Neuronal stem cell (in vitro differentiated cells): ENCODE data around the gene RFC2.

Source experiments
- DNase-seq: peaks from one replicate; pipeline ENCODE4 v3.0.0-alpha.2; 2013; ENCODE audit warnings: low spot score
- H2AFZ ChIP-seq: one replicate; pipeline ENCODE4 v1.6.1; 2013; ENCODE audit warnings: mild to moderate bottlenecking, low read length, inconsistent platforms
- H2AK5ac ChIP-seq: 2 replicates; pipeline ENCODE4 v1.6.1; 2013; ENCODE audit warnings: low read depth, mild to moderate bottlenecking, inconsistent platforms, low read length, moderate library complexity, mixed read lengths
- H2BK120ac ChIP-seq: 2 replicates; pipeline ENCODE4 v1.6.1; 2013; ENCODE audit warnings: low read depth, mild to moderate bottlenecking, inconsistent platforms, low read length, moderate library complexity, mixed read lengths
- H2BK12ac ChIP-seq: one replicate; pipeline ENCODE4 v1.6.1; 2013; ENCODE audit warnings: low read length, inconsistent platforms
- H2BK15ac ChIP-seq: 2 replicates; pipeline ENCODE4 v1.6.1; 2013; ENCODE audit warnings: mild to moderate bottlenecking, low read length, inconsistent platforms, mixed read lengths
- H2BK5ac ChIP-seq: one replicate; pipeline ENCODE4 v1.6.1; 2013; ENCODE audit warnings: inconsistent platforms, mild to moderate bottlenecking, low read length, moderate library complexity
- H3K14ac ChIP-seq: one replicate; pipeline ENCODE4 v1.6.1; 2013; ENCODE audit warnings: low read length, inconsistent platforms
- H3K18ac ChIP-seq: 2 replicates; pipeline ENCODE4 v1.6.1; 2013; ENCODE audit warnings: low read length, inconsistent platforms
- H3K23ac ChIP-seq: 2 replicates; pipeline ENCODE4 v1.6.1; 2013; ENCODE audit warnings: low read depth, mild to moderate bottlenecking, mixed read lengths, low read length, inconsistent platforms; ENCODE audit not compliant: poor library complexity
- H3K27ac ChIP-seq: replicated peaks from 3 replicates; pipeline ENCODE4 v1.5.1; 2013; ENCODE audit warnings: low read length, inconsistent platforms
- H3K27me3 ChIP-seq, 3 experiments: 2 replicates each; pipeline ENCODE4 v1.6.1; 2013; ENCODE audit warnings: low read length in 3 of 3, mild to moderate bottlenecking in 2 of 3, inconsistent platforms in 1 of 3, low read depth in 1 of 3, mixed read lengths in 1 of 3, moderate library complexity in 1 of 3; ENCODE audit not compliant: control insufficient read depth in 3 of 3, insufficient read depth in 3 of 3
- H3K36me3 ChIP-seq, 2 donors: replicated peaks in 1 of 2; 2 replicates each; pipeline ENCODE4 v1.6.1; 2013; ENCODE audit warnings: low read length in 2 of 2; ENCODE audit not compliant: control insufficient read depth in 2 of 2, insufficient read depth in 2 of 2
- H3K4ac ChIP-seq: 2 replicates; pipeline ENCODE4 v1.6.1; 2013; ENCODE audit warnings: inconsistent platforms, mild to moderate bottlenecking, low read length, moderate library complexity
- H3K4me1 ChIP-seq, 2 donors: 1 replicate in 1 of 2; 2 replicates in 1 of 2; pipeline ENCODE4 v1.6.1; 2013; ENCODE audit warnings: low read length in 2 of 2, low read depth in 1 of 2; ENCODE audit not compliant: control insufficient read depth in 2 of 2, insufficient read depth in 1 of 2
- H3K4me2 ChIP-seq: one replicate; pipeline ENCODE4 v1.6.1; 2013; ENCODE audit warnings: mild to moderate bottlenecking, low read length, inconsistent platforms; ENCODE audit not compliant: insufficient read depth, poor library complexity, severe bottlenecking
- H3K4me3 ChIP-seq, 2 donors: 2 replicates each; pipeline ENCODE4 v1.5.1; 2013; ENCODE audit warnings: low read length in 2 of 2, mild to moderate bottlenecking in 2 of 2, inconsistent platforms in 1 of 2, moderate library complexity in 1 of 2
- H3K79me1 ChIP-seq: one replicate; pipeline ENCODE4 v1.6.1; 2013; ENCODE audit warnings: low read depth, mild to moderate bottlenecking, inconsistent platforms, low read length, moderate library complexity
- H3K9ac ChIP-seq: one replicate; pipeline ENCODE4 v1.6.1; 2013; ENCODE audit warnings: mild to moderate bottlenecking, low read depth, low read length, inconsistent platforms; ENCODE audit not compliant: poor library complexity
- H3K9me3 ChIP-seq, 2 donors: replicated peaks in 1 of 2; 2 replicates each; pipeline versions ENCODE3 to v1.6.1; 2013; ENCODE audit warnings: low read length in 2 of 2, mild to moderate bottlenecking in 2 of 2, inconsistent platforms in 1 of 2, low read depth in 1 of 2, mixed read lengths in 1 of 2, moderate library complexity in 1 of 2; ENCODE audit not compliant: control insufficient read depth in 2 of 2, insufficient read depth in 1 of 2
- H4K8ac ChIP-seq: one replicate; pipeline ENCODE4 v1.6.1; 2013; ENCODE audit warnings: low read depth, mild to moderate bottlenecking, inconsistent platforms, low read length, moderate library complexity
- H4K91ac ChIP-seq: one replicate; pipeline ENCODE4 v1.6.1; 2013; ENCODE audit warnings: low read length, low read depth, mild to moderate bottlenecking, inconsistent platforms; ENCODE audit not compliant: poor library complexity
- WGBS, 2 donors: extraction: QIAGEN DNeasy Blood & Tissue Kit; methylation state at CpG; one replicate each; pipeline ENCODE4 v1.1.7; 2013; ENCODE audit warnings: missing lambda C conversion rate in 2 of 2, mixed read lengths in 1 of 2; ENCODE audit not compliant: insufficient read length in 2 of 2, insufficient replicate concordance in 1 of 2; ENCODE audit errors: extremely low coverage in 2 of 2; 5-methylcytosine and 5-hydroxymethylcytosine counted together

Gene RFC2

GRCh38 chr7:74193913-74194312 is 60.3 kb downstream of the RFC2 start:
- Histone ChIP-seq H3K79me1 (peaks cover 3% of the 10 kb centered on the region), H4K8ac (no peak overlapping the region), H3K9ac (no peak overlapping the region), H3K4me2 (no peak overlapping the region), H2BK5ac (no peak overlapping the region), H2AFZ (no peak overlapping the region), H3K27ac (no peak overlapping the region), H2BK12ac (no peak overlapping the region), H3K23ac (no peak overlapping the region), H4K91ac (no peak overlapping the region), H3K27me3 (no peaks in the 10 kb centered on the region), H3K9me3 (peaks cover 0 to 2% of the 10 kb centered on the region in 2 donors), H3K4ac (no peak overlapping the region), H2BK120ac (no peak overlapping the region), H2BK15ac (no peak overlapping the region), H3K4me3 (no peak overlapping the region), H3K18ac (no peak overlapping the region), H3K14ac (no peak overlapping the region), H2AK5ac (no peak overlapping the region), H3K4me1 (no peaks in the 10 kb centered on the region), H3K36me3 (peaks cover 48 to 88% of the 10 kb centered on the region in 2 donors)
- DNase-seq, result no peak
- no CpG with 5 or more reads among the region's 7 CpGs for WGBS, 2 donors

GRCh38 chr7:74193054-74193453 is 61.1 kb downstream of the RFC2 start:
- Histone ChIP-seq H4K8ac (no peak overlapping the region), H2AK5ac (no peak overlapping the region), H2BK120ac (no peak overlapping the region), H2BK12ac (no peak overlapping the region), H2BK5ac (no peak overlapping the region), H3K36me3 (peaks cover 57 to 93% of the 10 kb centered on the region in 2 donors), H4K91ac (no peak overlapping the region), H3K4me1 (no peaks in the 10 kb centered on the region), H3K9ac (no peak overlapping the region), H2AFZ (no peak overlapping the region), H3K4me3 (no peak overlapping the region), H3K14ac (no peak overlapping the region), H3K23ac (no peak overlapping the region), H3K27ac (no peak overlapping the region), H3K9me3 (peaks cover 0 to 2% of the 10 kb centered on the region in 2 donors), H3K4me2 (no peak overlapping the region), H3K27me3 (no peaks in the 10 kb centered on the region), H3K79me1 (peaks cover 6% of the 10 kb centered on the region), H3K4ac (no peak overlapping the region), H2BK15ac (no peak overlapping the region), H3K18ac (no peak overlapping the region)
- DNase-seq, result no peak
- whole genome bisulfite sequencing, 2 donors, result no CpG with 5 or more reads among the region's 8 CpGs

DNA sequence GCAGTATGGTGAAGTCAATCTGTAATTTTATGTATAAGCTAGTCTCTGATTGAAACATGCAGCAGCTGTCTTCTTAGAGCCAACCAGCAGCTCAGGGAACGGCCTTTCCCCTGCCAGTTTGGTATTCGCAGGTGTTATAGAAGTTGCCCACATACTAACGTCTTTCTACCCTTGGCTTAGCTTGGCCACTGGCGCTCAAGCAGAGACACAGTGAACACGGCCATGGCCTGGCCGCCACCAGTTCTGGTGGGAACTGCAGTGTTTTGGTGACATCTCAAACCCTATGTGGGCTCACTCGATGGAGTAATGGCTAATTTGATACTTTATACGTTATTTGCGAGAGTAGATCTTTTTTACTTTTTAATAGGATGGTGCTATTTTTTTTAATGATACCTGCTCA is 63.0 kb downstream of the RFC2 start:
- Histone ChIP-seq H3K18ac (no peak overlapping the region), H3K4ac (no peak overlapping the region), H3K9me3 (peaks cover 0 to 2% of the 10 kb centered on the region in 2 donors), H3K36me3 (peaks cover 60 to 96% of the 10 kb centered on the region in 2 donors), H3K4me3 (no peak overlapping the region), H3K27me3 (no peaks in the 10 kb centered on the region), H3K79me1 (peaks cover 6% of the 10 kb centered on the region), H2BK5ac (no peak overlapping the region), H2AFZ (no peak overlapping the region), H4K91ac (no peak overlapping the region), H3K4me2 (no peak overlapping the region), H3K4me1 (no peaks in the 10 kb centered on the region), H3K23ac (no peak overlapping the region), H3K14ac (no peak overlapping the region), H2BK12ac (no peak overlapping the region), H4K8ac (no peak overlapping the region), H3K9ac (no peak overlapping the region), H3K27ac (no peak overlapping the region), H2AK5ac (no peak overlapping the region), H2BK15ac (no peak overlapping the region), H2BK120ac (no peak overlapping the region)
- WGBS, 2 donors, result no CpG with 5 or more reads among the region's 9 CpGs
- DNase-seq, result no peak

- Histone ChIP-seq H3K4ac (no peak overlapping the region), H3K27ac (no peak overlapping the region), H4K8ac (no peak overlapping the region)
Observed at GRCh38 chr7:74190259-74190658, 63.9 kb downstream of the RFC2 start.

More at GRCh38 chr7:74190259-74190658, 63.9 kb downstream of the RFC2 start:
- no peak overlapping the region for H2BK15ac ChIP-seq
- no peak overlapping the region for H2AFZ ChIP-seq
- no peak overlapping the region for H3K4me3 ChIP-seq
- no peak for DNase-seq
- H3K79me1 ChIP-seq, result peaks cover 6% of the 10 kb centered on the region
- H3K23ac ChIP-seq, result no peak overlapping the region
- H3K4me1 ChIP-seq, result no peaks in the 10 kb centered on the region
- H3K18ac ChIP-seq, result no peak overlapping the region
- H3K9me3 ChIP-seq, result peaks cover 0 to 2% of the 10 kb centered on the region in 2 donors
- no peak overlapping the region for H3K4me2 ChIP-seq
- H3K9ac ChIP-seq, result no peak overlapping the region
- no peaks in the 10 kb centered on the region for H3K27me3 ChIP-seq
- no peak overlapping the region for H4K91ac ChIP-seq
- no peak overlapping the region for H2BK120ac ChIP-seq
- no CpG with 5 or more reads among the region's 7 CpGs for WGBS, 2 donors
- H2AK5ac ChIP-seq, result no peak overlapping the region
- H2BK5ac ChIP-seq, result no peak overlapping the region
- H3K14ac ChIP-seq, result no peak overlapping the region
- H3K36me3 ChIP-seq, result peaks cover 60 to 98% of the 10 kb centered on the region in 2 donors
- no peak overlapping the region for H2BK12ac ChIP-seq
